Sigmoid colon (tissue), 7 donors: Measurements from ENCODE around the gene ETV3. TPM values are rescaled to one million over a fixed set of nuclear protein-coding genes. Genes with fewer than 3 reads are reported as not detected.

Source experiments
- DNase-seq: peaks from one replicate; pipeline ENCODE4 v3.0.0-alpha.2; 2019
- H3K27ac ChIP-seq, 4 donors: fragments of 200-600 bp; sonication (generic); one replicate each; pipeline ENCODE4 v1.5.1; 2016 to 2019; ENCODE audit warnings: mild to moderate bottlenecking in 1 of 4
- H3K27me3 ChIP-seq, 3 donors: fragments of 200-600 bp; sonication (generic); one replicate each; pipeline ENCODE4 v1.5.1; 2019; ENCODE audit warnings: mild to moderate bottlenecking in 1 of 3
- H3K36me3 ChIP-seq, 4 donors: fragments of 200-600 bp; sonication (generic); one replicate each; pipeline ENCODE4 v1.5.1; 2016 to 2019
- H3K4me1 ChIP-seq, 4 donors: fragments of 200-600 bp; sonication (generic); one replicate each; pipeline ENCODE4 v1.5.1; 2017 to 2019
- H3K4me3 ChIP-seq, 4 donors: fragments of 200-600 bp; sonication (generic); one replicate each; pipeline ENCODE4 v1.5.1; 2017 to 2019; ENCODE audit warnings: mild to moderate bottlenecking in 2 of 4, moderate library complexity in 1 of 4
- H3K9me3 ChIP-seq, 4 donors: fragments of 200-600 bp in 3 of 4; sonication (generic) in 3 of 4; one replicate each; pipeline versions ENCODE4 v1.5.1 to v1.6.1; 2013 to 2019
- EP300 ChIP-seq, 4 donors: sonication (generic); formaldehyde crosslinking; IDR thresholded peaks; one replicate each; pipeline ENCODE4 v1.6.1; 2017; ENCODE audit warnings: antibody characterized with exemption in 4 of 4
- POLR2A ChIP-seq, 2 donors: fragments of 450-650 bp; IDR thresholded peaks; one replicate each; pipeline ENCODE4 v1.6.1; 2016; ENCODE audit warnings: antibody characterized with exemption in 2 of 2, mild to moderate bottlenecking in 2 of 2, moderate library complexity in 2 of 2
- POLR2AphosphoS5 ChIP-seq, 4 donors: sonication (generic); formaldehyde crosslinking; IDR thresholded peaks; one replicate each; pipeline ENCODE4 v1.6.1; 2017; ENCODE audit warnings: antibody characterized with exemption in 4 of 4
- WGBS, 2 donors: extraction: QIAGEN DNeasy Blood & Tissue Kit; methylation state at CpG; one replicate each; pipeline ENCODE4 v1.1.7; 2013; 5-methylcytosine and 5-hydroxymethylcytosine counted together
- intact Hi-C: fragments of 100-400 bp; cut with DNase I; formaldehyde crosslinking; loops from one replicate; pipeline ENCODE4 v1.15.1; 2023
- polyA plus RNA-seq, 3 donors: library from polyadenylated mRNA; stranded (reverse); fragments of 200-250 nt; gene quantifications; one replicate each; pipeline ENCODE4 v1.2.3, GENCODE V29; 2013
- total RNA-seq, 4 donors: library from RNA; depleted of rRNA; stranded (reverse); fragments of >200 nt; gene quantifications; one replicate each; pipeline ENCODE4 v1.1.0, GENCODE V29; 2016
- TF ChIP-seq, protein P1 (sequence below), 4 experiments: fragments of 450-650 bp in 3 of 4; fragments of 200-600 bp in 1 of 4; IDR thresholded peaks; one replicate each; pipeline ENCODE4 v1.5.1; 2016 to 2019; ENCODE audit warnings: antibody characterized with exemption in 4 of 4, mild to moderate bottlenecking in 3 of 4, moderate library complexity in 2 of 4
- donor health status: healthy with polysubstance abuse.
- donor health status: Bipolar disorder and iron deficiency.
- donor health status: healthy.

ETV3 gene
- total and polyA plus RNA-seq, 7 donors = 6.6 to 20.2 (median 14.1) TPM

DNA sequence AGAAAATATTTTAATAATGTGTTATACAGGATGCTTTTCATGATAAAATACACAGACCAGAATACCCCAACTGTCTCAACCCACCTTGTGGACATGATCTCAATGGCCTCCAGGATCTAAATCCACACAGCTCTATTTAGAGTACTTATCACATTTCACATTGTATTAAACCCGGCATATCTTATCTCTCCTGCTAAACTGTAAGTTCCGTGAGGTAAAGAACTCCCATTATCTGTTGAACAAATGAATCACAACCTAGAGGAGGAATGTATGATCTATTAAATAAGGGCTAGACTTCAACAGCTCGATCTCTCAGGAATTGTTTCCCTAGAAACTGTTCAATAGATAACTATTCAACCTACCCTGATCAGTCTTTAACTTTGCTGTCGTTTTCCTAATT, 6.9 kb downstream of the ETV3 start:
- Histone ChIP-seq H3K9me3 (no peaks in the 10 kb centered on the region), H3K4me1 (peaks cover 0 to 7% (median 5%) of the 10 kb centered on the region in 4 donors), H3K4me3 (no peak overlapping the region), H3K27me3 (no peaks in the 10 kb centered on the region), H3K27ac (no peak overlapping the region), H3K36me3 (peaks cover 33 to 98% (median 51%) of the 10 kb centered on the region in 4 donors)
- 88 to 91% methylated on average over 4 of the region's 4 CpGs for WGBS, 2 donors
- intact Hi-C loops = loop anchor here (10.0 kb wide), 1 partner anchor 936 kb away; the partner anchor contains the start of gene SLC25A44
- DNase-seq = no peak
- TF ChIP-seq POLR2A (IDR thresholded peaks at IDR 0.05) (no peak), POLR2AphosphoS5 (IDR thresholded peaks at IDR 0.05) (no peak), EP300 (IDR thresholded peaks at IDR 0.05) (no peak)
- TF ChIP-seq, protein P1, sequence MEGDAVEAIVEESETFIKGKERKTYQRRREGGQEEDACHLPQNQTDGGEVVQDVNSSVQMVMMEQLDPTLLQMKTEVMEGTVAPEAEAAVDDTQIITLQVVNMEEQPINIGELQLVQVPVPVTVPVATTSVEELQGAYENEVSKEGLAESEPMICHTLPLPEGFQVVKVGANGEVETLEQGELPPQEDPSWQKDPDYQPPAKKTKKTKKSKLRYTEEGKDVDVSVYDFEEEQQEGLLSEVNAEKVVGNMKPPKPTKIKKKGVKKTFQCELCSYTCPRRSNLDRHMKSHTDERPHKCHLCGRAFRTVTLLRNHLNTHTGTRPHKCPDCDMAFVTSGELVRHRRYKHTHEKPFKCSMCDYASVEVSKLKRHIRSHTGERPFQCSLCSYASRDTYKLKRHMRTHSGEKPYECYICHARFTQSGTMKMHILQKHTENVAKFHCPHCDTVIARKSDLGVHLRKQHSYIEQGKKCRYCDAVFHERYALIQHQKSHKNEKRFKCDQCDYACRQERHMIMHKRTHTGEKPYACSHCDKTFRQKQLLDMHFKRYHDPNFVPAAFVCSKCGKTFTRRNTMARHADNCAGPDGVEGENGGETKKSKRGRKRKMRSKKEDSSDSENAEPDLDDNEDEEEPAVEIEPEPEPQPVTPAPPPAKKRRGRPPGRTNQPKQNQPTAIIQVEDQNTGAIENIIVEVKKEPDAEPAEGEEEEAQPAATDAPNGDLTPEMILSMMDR (IDR thresholded peaks at IDR 0.05) = no peak

DNA sequence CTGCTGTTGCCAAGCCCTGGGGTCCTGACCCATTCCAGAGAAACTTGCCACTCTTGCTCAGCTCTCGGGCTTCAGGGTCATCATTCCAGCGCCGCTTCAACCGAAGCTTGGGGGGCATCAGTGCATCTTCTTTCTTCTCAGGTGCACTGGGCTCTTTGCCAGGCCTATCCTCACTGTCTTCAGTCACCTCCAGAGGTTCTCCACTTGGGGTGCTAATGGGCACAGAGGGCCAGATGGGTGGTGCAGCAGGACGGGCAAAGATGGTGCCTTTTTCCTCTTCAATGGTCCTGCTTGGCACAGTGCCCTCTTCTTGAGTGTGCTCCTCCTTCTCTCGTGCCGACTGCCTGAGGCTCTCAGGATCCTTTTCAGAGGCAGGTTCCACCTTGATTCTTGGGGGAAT, 13.3 kb downstream of the ETV3 start:
- Histone ChIP-seq H3K36me3 (peaks cover 8 to 89% (median 33%) of the 10 kb centered on the region in 4 donors), H3K27me3 (no peaks in the 10 kb centered on the region), H3K9me3 (no peaks in the 10 kb centered on the region), H3K4me3 (no peak overlapping the region), H3K4me1 (no peaks in the 10 kb centered on the region), H3K27ac (no peak overlapping the region)
- DNase-seq = no peak
- intact Hi-C loops = no loop called here
- 85% methylated on average over 7 of the region's 7 CpGs for WGBS, 2 donors
- no peak for TF ChIP-seq POLR2AphosphoS5 (IDR thresholded peaks at IDR 0.05)
- TF ChIP-seq, protein P1 (IDR thresholded peaks at IDR 0.05) = no peak

DNA sequence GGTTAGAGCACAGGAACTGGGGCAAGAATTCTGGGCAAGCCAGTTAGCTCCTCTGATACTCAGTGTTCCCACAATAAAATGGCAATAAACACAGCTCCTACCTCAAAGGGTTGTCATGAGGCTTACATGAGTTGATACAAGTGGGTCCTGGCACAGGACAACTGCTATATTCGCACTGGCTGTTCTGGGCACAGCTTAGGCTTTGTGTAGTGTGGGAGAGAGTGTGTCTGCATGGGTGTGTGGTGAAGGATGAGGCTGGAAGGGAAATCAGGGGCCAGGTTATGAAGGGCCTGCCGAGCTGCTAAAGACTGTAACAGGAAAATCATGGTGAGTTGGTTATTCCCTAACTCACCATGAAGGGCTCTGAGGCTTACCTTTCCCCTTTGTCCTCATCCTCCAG, 18.7 kb downstream of the ETV3 start:
- no peak overlapping the region for H3K27ac ChIP-seq
- no peaks in the 10 kb centered on the region for H3K9me3 ChIP-seq
- no peak for DNase-seq
- 86 to 95% methylated on average over 2 of the region's 2 CpGs for WGBS, 2 donors
- no peaks in the 10 kb centered on the region for H3K27me3 ChIP-seq
- H3K36me3 ChIP-seq = peaks cover 0 to 36% (median 9%) of the 10 kb centered on the region in 4 donors
- intact Hi-C loops = no loop called here
- TF ChIP-seq EP300 (IDR thresholded peaks at IDR 0.05) (no peak), POLR2A (IDR thresholded peaks at IDR 0.05) (no peak), POLR2AphosphoS5 (IDR thresholded peaks at IDR 0.05) (no peak)
- TF ChIP-seq, protein P1 (IDR thresholded peaks at IDR 0.05) = no peak
- no peak overlapping the region for H3K4me3 ChIP-seq
- no peaks in the 10 kb centered on the region for H3K4me1 ChIP-seq

DNA sequence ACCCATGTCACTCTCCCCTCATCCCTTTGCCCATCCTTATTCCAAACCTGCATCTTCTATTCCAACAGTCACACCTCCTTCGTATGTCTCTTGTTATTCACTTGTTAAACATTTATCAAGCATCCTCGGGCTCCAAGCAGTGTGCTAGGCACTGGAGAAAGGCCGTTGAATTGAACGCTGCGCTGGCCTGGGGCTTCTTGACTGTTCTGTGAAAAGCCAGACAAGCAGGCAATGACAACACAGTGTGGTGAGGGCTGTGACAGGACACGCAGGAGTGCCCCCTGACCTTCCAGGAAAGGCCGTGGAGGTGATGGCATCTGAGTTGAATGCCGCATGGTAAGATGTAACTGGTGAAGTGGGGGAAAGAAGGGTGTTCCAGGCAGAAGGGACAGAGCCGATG, 19.2 kb downstream of the ETV3 start:
- no peak for DNase-seq
- no peak for TF ChIP-seq POLR2A (IDR thresholded peaks at IDR 0.05)
- TF ChIP-seq, protein P1 (IDR thresholded peaks at IDR 0.05) = no peak
- TF ChIP-seq POLR2AphosphoS5 (IDR thresholded peaks at IDR 0.05) = no peak
- no peak for TF ChIP-seq EP300 (IDR thresholded peaks at IDR 0.05)
- intact Hi-C loops = no loop called here

DNA sequence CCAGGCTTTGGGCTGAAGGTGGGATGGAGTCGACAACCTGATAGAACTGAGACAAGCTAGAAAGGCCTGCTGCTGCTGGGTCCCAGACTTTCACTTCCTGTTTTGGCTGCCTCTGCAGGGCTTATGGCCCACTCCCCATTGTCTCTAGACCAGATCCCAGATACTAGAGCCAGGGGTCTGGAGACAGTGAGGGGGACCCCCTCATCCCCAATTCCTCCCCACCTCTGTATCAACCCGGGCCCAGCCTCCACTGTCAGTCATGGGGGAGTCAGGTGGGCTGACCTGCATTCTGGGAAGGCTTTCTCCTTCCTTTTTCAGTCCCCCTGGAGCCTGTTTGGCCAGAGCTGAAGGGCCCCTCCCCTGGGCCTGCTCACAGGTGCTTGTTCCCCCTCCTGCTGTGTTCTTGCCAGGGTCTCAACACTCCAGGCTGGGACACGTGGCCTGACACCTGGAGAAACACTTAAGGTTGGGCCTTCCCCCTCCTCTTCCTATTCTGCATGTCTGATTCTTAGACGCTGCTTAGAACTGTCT, 20.6 kb downstream of the ETV3 start:
- Histone ChIP-seq H3K4me3 (no peak overlapping the region), H3K9me3 (no peaks in the 10 kb centered on the region), H3K36me3 (peaks cover 0 to 17% (median 1%) of the 10 kb centered on the region in 4 donors), H3K27ac (no peak overlapping the region), H3K27me3 (peaks cover 0 to 3% (median 0%) of the 10 kb centered on the region in 3 donors), H3K4me1 (no peaks in the 10 kb centered on the region)
- intact Hi-C loops = no loop called here
- TF ChIP-seq POLR2A (IDR thresholded peaks at IDR 0.05) = no peak
- no peak for TF ChIP-seq POLR2AphosphoS5 (IDR thresholded peaks at IDR 0.05)
- TF ChIP-seq EP300 (IDR thresholded peaks at IDR 0.05) = no peak
- TF ChIP-seq, protein P1 (IDR thresholded peaks at IDR 0.05) = no peak
- peak; percentile 49 for DNase-seq
- WGBS, 2 donors = 60 to 78% methylated on average over 4 of the region's 4 CpGs

More for the DNA sequence above, 19.2 kb downstream of the ETV3 start:
- Histone ChIP-seq H3K27ac (no peak overlapping the region), H3K4me3 (no peak overlapping the region), H3K9me3 (no peaks in the 10 kb centered on the region), H3K36me3 (peaks cover 0 to 31% (median 8%) of the 10 kb centered on the region in 4 donors), H3K27me3 (no peaks in the 10 kb centered on the region), H3K4me1 (no peaks in the 10 kb centered on the region)
- WGBS, 2 donors = 87 to 89% methylated on average over 9 of the region's 9 CpGs
